WERI-Rb-1 (cell line): Measurements from ENCODE around the gene TRIM2.
A peak's percentile ranks its signal among the peaks of the same experiment; 100 is the strongest.

Source experiments
- DNase-seq: peaks from one replicate; pipeline ENCODE4 v3.0.0-alpha.2; 2020
- H3K27ac ChIP-seq: fragments of 250-450 bp; sonication (Bioruptor Pico); 2 replicates; pipeline ENCODE4 v1.5.1; 2020; ENCODE audit warnings: mild to moderate bottlenecking, moderate library complexity
- H3K27me3 ChIP-seq: fragments of 250-450 bp; sonication (Bioruptor Pico); 2 replicates; pipeline ENCODE4 v1.5.1; 2021; ENCODE audit warnings: mild to moderate bottlenecking, low read depth, moderate library complexity; ENCODE audit not compliant: insufficient read depth, severe bottlenecking
- H3K36me3 ChIP-seq: fragments of 250-450 bp; sonication (Bioruptor Pico); 2 replicates; pipeline ENCODE4 v1.5.1; 2020; ENCODE audit warnings: mild to moderate bottlenecking, moderate library complexity
- H3K4me3 ChIP-seq: 2 replicates; pipeline ENCODE4 v1.5.1; 2011; ENCODE audit warnings: low read depth, mild to moderate bottlenecking, control low read depth, low read length
- H3K9me3 ChIP-seq: fragments of 250-450 bp; sonication (Bioruptor Pico); 2 replicates; pipeline ENCODE4 v1.5.1; 2021; ENCODE audit warnings: mild to moderate bottlenecking, moderate library complexity; ENCODE audit not compliant: severe bottlenecking
- CTCF ChIP-seq: IDR thresholded peaks from 2 replicates; pipeline ENCODE4 v1.5.1; 2011; ENCODE audit warnings: low read depth, mild to moderate bottlenecking, control low read depth, inconsistent platforms, low read length

TRIM2 gene

DNA sequence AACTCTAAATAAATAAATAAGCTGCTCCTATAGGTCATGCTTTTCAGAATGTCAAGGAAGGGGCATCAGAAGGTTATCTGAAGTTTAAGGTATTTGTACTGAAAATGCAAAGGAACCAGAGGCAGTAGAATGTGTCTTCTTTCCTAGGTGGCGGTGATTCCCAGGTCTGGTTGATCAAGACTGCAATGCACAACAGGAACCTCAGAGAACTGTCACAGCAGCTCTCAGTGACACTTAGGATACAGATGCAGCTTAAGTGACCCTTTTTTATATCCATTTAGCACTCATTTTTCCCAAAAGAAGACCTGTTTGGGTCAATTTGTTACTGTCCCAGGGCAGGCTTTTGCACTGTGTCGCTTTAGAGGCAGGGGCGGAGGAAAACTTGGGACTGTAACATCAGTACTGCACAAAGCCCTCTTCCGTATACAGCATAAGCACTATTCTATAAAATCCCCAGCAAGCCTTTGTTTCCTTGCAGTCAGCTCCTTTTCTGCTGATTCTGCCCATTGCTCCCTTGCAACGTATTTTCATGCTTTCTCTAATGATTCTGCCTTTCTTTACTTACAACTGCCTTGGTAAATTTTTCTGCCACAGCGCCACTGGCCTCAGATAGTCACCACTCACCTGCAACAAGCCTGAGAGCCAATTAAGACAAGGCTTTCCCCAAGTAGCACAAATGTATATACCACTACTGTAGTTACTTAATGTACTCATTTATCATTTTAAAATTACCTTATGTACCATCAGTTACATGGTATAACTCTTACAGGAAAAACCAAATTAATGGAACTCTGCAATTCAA lies 138.7 kb downstream of the TRIM2 start:
- H3K27me3 ChIP-seq, result no peaks in the 10 kb centered on the region
- no peak overlapping the region for H3K27ac ChIP-seq
- peaks cover 4% of the 10 kb centered on the region for H3K36me3 ChIP-seq
- H3K9me3 ChIP-seq, result no peaks in the 10 kb centered on the region
- no peak for DNase-seq
- TF ChIP-seq CTCF, result no peak
- no peak overlapping the region for H3K4me3 ChIP-seq

DNA sequence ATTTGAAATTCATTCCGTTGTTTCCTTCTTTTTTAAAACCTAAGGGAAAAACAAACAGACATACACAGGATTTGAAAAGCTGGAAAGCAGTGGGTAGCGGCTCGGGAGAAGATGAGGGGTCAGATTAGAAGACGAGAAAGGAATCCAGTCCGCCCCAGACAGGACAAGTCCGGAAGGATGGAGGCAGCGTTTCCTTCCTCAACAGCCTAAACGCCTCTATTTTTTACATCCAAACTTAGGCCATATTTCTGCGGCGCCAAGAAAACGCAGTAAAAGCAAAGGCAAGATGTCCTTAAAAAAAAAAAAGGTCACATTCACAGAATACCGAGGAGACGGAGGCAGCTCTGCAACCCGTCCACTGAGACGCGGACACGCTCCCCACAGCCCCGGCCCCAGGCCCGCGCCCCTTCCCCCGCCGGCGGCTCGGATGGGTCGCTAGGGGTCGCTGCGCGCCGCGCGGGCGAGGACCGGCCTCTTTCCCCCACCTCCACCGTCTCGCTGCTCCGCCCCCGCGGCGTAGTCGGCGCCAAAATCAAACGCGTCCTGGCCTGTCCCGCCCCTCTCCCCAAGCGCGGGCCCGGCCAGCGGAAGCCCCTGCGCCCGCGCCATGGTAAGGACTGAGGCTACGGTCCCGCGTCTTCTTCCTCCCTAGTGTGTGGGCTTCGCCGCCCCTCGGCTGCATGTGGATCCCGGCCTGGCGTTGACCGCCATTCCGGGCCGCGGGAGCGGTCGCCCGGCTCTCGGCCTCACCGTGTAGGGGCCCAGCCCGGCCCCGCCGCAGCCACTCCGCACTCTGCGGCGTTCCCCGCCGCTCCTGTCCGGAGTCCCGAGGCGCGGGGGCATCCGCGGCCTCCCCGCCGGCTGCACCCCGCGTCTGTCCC lies 140.1 kb downstream of the TRIM2 start, which contains the start of gene MND1:
Gene MND1 (plus strand): TSS at position 558 of the 881 bp plus-strand sequence. CDS start 50 bp downstream, at position 608.
- no peaks in the 10 kb centered on the region for H3K27me3 ChIP-seq
- peak within 1 kb of the TSS; percentile 86 for H3K4me3 ChIP-seq
- H3K27ac ChIP-seq, result peak within 1 kb of the TSS; percentile 91
- peaks cover 4% of the 10 kb centered on the region for H3K36me3 ChIP-seq
- no peaks in the 10 kb centered on the region for H3K9me3 ChIP-seq
- peak; percentile 93 for TF ChIP-seq CTCF
- peak; percentile 95 for DNase-seq

DNA sequence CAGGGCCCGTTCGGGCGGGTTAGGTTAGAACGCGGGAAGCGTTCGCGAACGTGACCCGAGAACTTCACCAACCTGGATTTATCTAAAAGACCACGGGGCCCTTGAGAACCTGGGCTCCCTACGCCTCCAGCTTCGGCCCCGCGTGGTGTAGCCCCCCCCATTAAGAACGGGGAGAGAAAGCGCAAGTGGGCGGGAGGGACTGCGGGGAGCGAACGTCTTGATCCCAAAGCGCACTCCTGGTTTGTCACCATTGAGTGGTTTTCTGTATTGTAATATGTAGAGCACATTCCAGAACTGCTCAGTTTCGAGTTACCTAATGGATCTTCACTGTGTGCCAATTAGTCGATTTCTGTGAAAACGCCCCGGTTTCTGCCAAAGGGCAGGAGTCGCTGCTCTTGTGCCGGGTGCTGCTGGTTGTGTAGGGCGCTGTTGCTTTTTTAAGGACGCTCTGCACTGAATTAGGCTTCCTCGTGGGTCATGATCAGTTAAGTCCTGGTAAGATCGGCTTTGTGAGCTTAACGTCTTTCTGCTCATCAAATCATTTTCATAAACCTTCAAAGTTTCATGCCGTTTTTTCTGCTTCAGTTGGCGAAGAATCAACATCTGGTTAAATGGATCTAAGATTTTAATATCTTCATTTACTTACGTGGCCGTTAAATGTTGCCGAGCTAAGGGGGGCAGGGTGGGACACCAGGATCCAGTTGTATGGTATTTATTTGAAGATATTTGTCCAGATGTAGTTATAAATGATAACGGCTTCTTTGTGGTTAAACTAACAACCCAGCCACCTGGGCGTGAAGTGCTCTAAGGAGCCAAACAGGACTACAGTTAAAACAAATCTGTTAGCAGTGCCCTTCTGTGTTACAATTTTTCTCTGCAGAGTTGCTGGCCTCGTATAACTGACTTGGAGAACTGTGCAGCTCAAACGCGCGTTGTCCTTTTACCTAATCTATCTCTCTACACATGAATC lies 141.1 kb downstream of the TRIM2 start:
- Histone ChIP-seq H3K27ac (peak overlapping the region; percentile 91), H3K27me3 (no peaks in the 10 kb centered on the region), H3K4me3 (peak overlapping the region; percentile 86), H3K36me3 (peaks cover 6% of the 10 kb centered on the region), H3K9me3 (no peaks in the 10 kb centered on the region)
- DNase-seq, result peak; percentile 54
- no peak for TF ChIP-seq CTCF

DNA sequence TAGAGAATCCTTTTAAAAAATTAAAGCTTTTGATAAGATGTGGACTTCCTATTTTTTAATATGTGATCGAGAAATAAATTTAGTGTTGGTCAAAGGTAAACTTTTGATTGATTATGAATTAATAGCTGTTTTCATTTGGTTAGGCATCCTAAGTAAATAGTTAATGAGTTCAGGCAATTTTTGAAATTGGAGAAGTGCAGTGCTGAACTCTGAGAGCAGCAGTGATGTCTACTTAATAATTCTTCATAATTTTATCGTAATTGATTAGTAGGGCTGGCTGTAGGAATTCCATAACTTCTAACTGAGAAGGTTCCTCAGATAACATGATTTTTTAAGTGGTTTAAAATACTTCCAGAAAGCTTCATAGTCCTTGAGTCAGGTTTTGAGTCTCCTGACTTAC lies 141.8 kb downstream of the TRIM2 start:
- no peaks in the 10 kb centered on the region for H3K9me3 ChIP-seq
- no peaks in the 10 kb centered on the region for H3K27me3 ChIP-seq
- no peak overlapping the region for H3K27ac ChIP-seq
- peaks cover 9% of the 10 kb centered on the region for H3K36me3 ChIP-seq
- no peak for DNase-seq
- TF ChIP-seq CTCF, result no peak
- no peak overlapping the region for H3K4me3 ChIP-seq

DNA sequence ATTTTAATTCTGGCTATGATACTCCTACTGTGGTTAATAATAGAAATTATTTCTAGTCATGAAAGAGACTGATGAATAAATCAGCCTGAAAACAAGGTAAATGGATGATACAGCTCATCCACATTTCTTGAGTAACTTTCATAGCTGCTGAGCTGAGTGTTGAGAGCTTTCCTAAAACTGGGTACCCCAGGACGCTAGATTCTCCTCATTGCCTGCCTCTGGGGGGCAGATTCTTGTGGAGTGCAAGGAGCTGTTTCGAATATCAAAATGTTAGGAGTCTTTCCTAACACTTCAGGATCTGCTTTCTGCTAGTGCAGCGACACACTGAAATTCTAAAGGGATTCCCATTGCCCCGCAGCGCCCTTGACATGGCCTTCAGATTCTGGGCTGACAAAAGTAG lies 142.3 kb downstream of the TRIM2 start:
- Histone ChIP-seq H3K4me3 (no peak overlapping the region), H3K27ac (no peak overlapping the region)
- no peak for DNase-seq

More for the DNA sequence above, 142.3 kb downstream of the TRIM2 start:
- TF ChIP-seq CTCF, result no peak
- H3K36me3 ChIP-seq, result peaks cover 9% of the 10 kb centered on the region
- H3K27me3 ChIP-seq, result no peaks in the 10 kb centered on the region
- no peaks in the 10 kb centered on the region for H3K9me3 ChIP-seq
